Esophagus squamous epithelium (tissue), 5 donors: Measurements from ENCODE around the gene CHD2. TPM values are rescaled to one million over a fixed set of nuclear protein-coding genes. Genes with fewer than 3 reads are reported as not detected.

Experiments used
- DNase-seq: peaks from one replicate; lab custom pipeline; 2025; lab: John Stamatoyannopoulos, UW
- H3K27ac ChIP-seq, 4 donors: fragments of 200-600 bp; sonication (generic); one replicate each; pipeline ENCODE4 v1.5.1; 2016 to 2019; ENCODE audit warnings: mild to moderate bottlenecking in 1 of 4
- H3K27me3 ChIP-seq, 4 donors: fragments of 200-600 bp; sonication (generic); 1 replicate in 3 of 4; 2 replicates in 1 of 4; pipeline versions ENCODE4 v1.5.1 to v1.6.0; 2017 to 2021; ENCODE audit warnings: antibody characterized with exemption in 1 of 4
- H3K36me3 ChIP-seq, 3 donors: fragments of 200-600 bp; sonication (generic); one replicate each; pipeline ENCODE4 v1.5.1; 2016 to 2019
- H3K4me1 ChIP-seq, 3 donors: fragments of 200-600 bp; sonication (generic); one replicate each; pipeline ENCODE4 v1.5.1; 2017 to 2019
- H3K4me3 ChIP-seq, 4 donors: fragments of 200-600 bp; sonication (generic); 1 replicate in 3 of 4; 2 replicates in 1 of 4; pipeline ENCODE4 v1.5.1; 2016 to 2019; ENCODE audit warnings: mild to moderate bottlenecking in 2 of 4, moderate library complexity in 1 of 4
- H3K9me3 ChIP-seq, 3 donors: fragments of 200-600 bp; sonication (generic); one replicate each; pipeline ENCODE4 v1.5.1; 2016 to 2019
- CTCF ChIP-seq, 6 experiments: fragments of 450-650 bp in 4 of 6; fragments of 200-600 bp in 2 of 6; sonication (generic) in 2 of 6; IDR thresholded peaks; one replicate each; pipeline ENCODE4 v1.5.1; 2016 to 2019; ENCODE audit warnings: antibody characterized with exemption in 6 of 6, mild to moderate bottlenecking in 4 of 6, moderate library complexity in 4 of 6
- POLR2A ChIP-seq, 4 donors: fragments of 450-650 bp; IDR thresholded peaks; one replicate each; pipeline ENCODE4 v1.6.1; 2017; ENCODE audit warnings: antibody characterized with exemption in 4 of 4, mild to moderate bottlenecking in 4 of 4, moderate library complexity in 3 of 4
- WGBS, 2 donors: methylation state at CpG; one replicate each; pipeline ENCODE4 v1.1.5; 2018; 5-methylcytosine and 5-hydroxymethylcytosine counted together
- intact Hi-C: fragments of 100-400 bp; cut with DNase I; formaldehyde crosslinking; loops from one replicate; pipeline ENCODE4 v1.15.0; 2022
- total RNA-seq, 4 donors: library from RNA; depleted of rRNA; stranded (reverse); fragments of >200 nt; gene quantifications; one replicate each; pipeline ENCODE4 v1.1.0, GENCODE V29; 2016
- donor health status: DM: yes; HTN: yes; CAD: no.

Gene CHD2
- total RNA-seq, 4 donors from 2014 or later = 36.1 to 132 (median 74.8) TPM

GRCh38 chr15:93049914-93050578 lies 149.9 kb downstream of the CHD2 start:
- no peak overlapping the region for H3K4me3 ChIP-seq
- H3K4me1 ChIP-seq = peaks cover 29 to 73% (median 40%) of the 10 kb centered on the region in 3 donors
- no peak for DNase-seq
- intact Hi-C loops = no loop called here
- TF ChIP-seq CTCF (IDR thresholded peaks at IDR 0.05) (no peak), POLR2A (IDR thresholded peaks at IDR 0.05) (no peak)
- no peaks in the 10 kb centered on the region for H3K27me3 ChIP-seq
- peak overlapping the region in 2 of 4 donors; percentile 54 to 73 for H3K27ac ChIP-seq
- peaks cover 24 to 98% (median 31%) of the 10 kb centered on the region in 3 donors for H3K36me3 ChIP-seq
- 33 to 62% methylated on average over 7 to 10 of the region's 15 CpGs for WGBS, 2 donors
- H3K9me3 ChIP-seq = peaks cover 0 to 5% (median 0%) of the 10 kb centered on the region in 3 donors

- DNase-seq = no peak
- TF ChIP-seq POLR2A (IDR thresholded peaks at IDR 0.05) = no peak
- TF ChIP-seq CTCF (IDR thresholded peaks at IDR 0.05) = no peak
- 53 to 68% methylated on average over 3 of the region's 13 CpGs for whole genome bisulfite sequencing, 2 donors
- Histone ChIP-seq H3K9me3 (peaks cover 0 to 5% (median 0%) of the 10 kb centered on the region in 3 donors), H3K4me3 (no peak overlapping the region), H3K4me1 (peaks cover 29 to 79% (median 40%) of the 10 kb centered on the region in 3 donors), H3K36me3 (peaks cover 18 to 98% (median 26%) of the 10 kb centered on the region in 3 donors), H3K27ac (peak overlapping the region in 3 of 4 donors; percentile 28 to 73 (median 54)), H3K27me3 (no peaks in the 10 kb centered on the region)
- intact Hi-C loops = no loop called here
Observed at GRCh38 chr15:93050648-93051047, 150.5 kb downstream of the CHD2 start.

- TF ChIP-seq CTCF (IDR thresholded peaks at IDR 0.05) = no peak
- no peak for TF ChIP-seq POLR2A (IDR thresholded peaks at IDR 0.05)
- H3K27me3 ChIP-seq = no peaks in the 10 kb centered on the region
- WGBS, 2 donors = 66 to 71% methylated on average over 6 to 7 of the region's 32 CpGs
- peak overlapping the region in 3 of 4 donors; percentile 28 to 73 (median 54) for H3K27ac ChIP-seq
- peaks cover 11 to 98% (median 25%) of the 10 kb centered on the region in 3 donors for H3K36me3 ChIP-seq
- H3K9me3 ChIP-seq = peaks cover 0 to 3% (median 0%) of the 10 kb centered on the region in 3 donors
- intact Hi-C loops = no loop called here
- peaks cover 29 to 87% (median 40%) of the 10 kb centered on the region in 3 donors for H3K4me1 ChIP-seq
- DNase-seq = no peak
- H3K4me3 ChIP-seq = no peak overlapping the region
Observed at GRCh38 chr15:93051236-93052089, 151.3 kb downstream of the CHD2 start.

GRCh38 chr15:93052090-93052879 lies 152.2 kb downstream of the CHD2 start:
- H3K27ac ChIP-seq = peak overlapping the region in 2 of 4 donors; percentile 54 to 73

More at GRCh38 chr15:93052090-93052879, 152.2 kb downstream of the CHD2 start:
- no peaks in the 10 kb centered on the region for H3K9me3 ChIP-seq
- no peak for DNase-seq
- H3K27me3 ChIP-seq = no peaks in the 10 kb centered on the region
- peaks cover 29 to 93% (median 40%) of the 10 kb centered on the region in 3 donors for H3K4me1 ChIP-seq
- intact Hi-C loops = no loop called here
- H3K36me3 ChIP-seq = peaks cover 8 to 98% (median 22%) of the 10 kb centered on the region in 3 donors
- WGBS, 2 donors = 73 to 79% methylated on average over 11 to 19 of the region's 39 CpGs
- TF ChIP-seq POLR2A (IDR thresholded peaks at IDR 0.05) (no peak), CTCF (IDR thresholded peaks at IDR 0.05) (no peak)
- no peak overlapping the region for H3K4me3 ChIP-seq
